ENCODE data around the gene PTPA. TPM values are rescaled to one million over a fixed set of nuclear protein-coding genes. Genes with fewer than 3 reads are reported as not detected.
"Not testable (repeated sequence)": the region's sequence is repeated elsewhere in the genome, so short reads cannot be mapped to it uniquely, and the experiment has no call there.

The PTPA gene
- total and polyA plus RNA-seq, 2 donors (not counting 3 experiments of a cell fraction or from before 2014, with no cell fraction given), result 97.7 to 121 TPM

GRCh38 chr9:129162497-129163197 lies 51.4 kb downstream of the PTPA start:
- FAIRE-seq, result no peak

GRCh38 chr9:129163198-129163670 lies 52.0 kb downstream of the PTPA start:
- DNase-seq (ENCODE audit: low read depth, low spot score); H3K4me2 ChIP-seq (ENCODE audit: insufficient read depth, low read length); H3K9me1 ChIP-seq (replicated peaks; ENCODE audit: control insufficient read depth, extremely low read depth, insufficient read depth, low read length); POLR2A ChIA-PET; H3K36me3 ChIP-seq (ENCODE audit: control insufficient read depth in 2 of 2, extremely low read depth in 1 of 2, insufficient read depth in 2 of 2, low read length in 2 of 2); H4K20me1 ChIP-seq (replicated peaks; ENCODE audit: control insufficient read depth, extremely low read depth, insufficient read depth, low read length); FAIRE-seq; BruUV-seq (replicated peaks); dilution Hi-C loops (cut with MboI; ENCODE audit: extremely low pct_ligation_motif_present, low sequenced_read_pairs); H3K79me2 ChIP-seq (ENCODE audit: control insufficient read depth, insufficient read depth, low read length); H3K4me3 ChIP-seq (replicated peaks in 1 of 3; ENCODE audit: insufficient read depth in 1 of 3, low read depth in 1 of 3, low read length in 3 of 3); H3K27me3 ChIP-seq (ENCODE audit: control insufficient read depth in 2 of 2, insufficient read depth in 2 of 2, low read length in 2 of 2); H2AFZ ChIP-seq (ENCODE audit: low read depth, low read length); intact Hi-C loops (cut with micrococcal nuclease); H3K9me3 ChIP-seq (replicated peaks; ENCODE audit: control insufficient read depth, insufficient read depth, low read length); H3K9ac ChIP-seq (replicated peaks; ENCODE audit: extremely low read depth, insufficient read depth, low read length); H3K27ac ChIP-seq (ENCODE audit: insufficient read depth, low read depth, low read length): not testable (repeated sequence)
- CTCF ChIA-PET, result interaction anchor here (1.9 to 8.2 kb wide), 3 partner anchors 11 to 20 kb away, joined by 5 to 80 read pairs (median 16); no protein-coding TSS in a partner anchor
- peaks cover 16% of the 10 kb centered on the region for H3K4me1 ChIP-seq (ENCODE audit: control insufficient read depth, extremely low read depth, insufficient read depth, low read length)

More at GRCh38 chr9:129162497-129163197, 51.4 kb downstream of the PTPA start:
- TF ChIP-seq EZH2 (IDR thresholded peaks at IDR 0.05; ENCODE audit: borderline replicate concordance, low read depth, low read length, severe bottlenecking) (no peak), GATA2 (IDR thresholded peaks at IDR 0.05; ENCODE audit: insufficient read depth, insufficient read length, low read depth, low read length) (no peak), MAX (IDR thresholded peaks at IDR 0.05; ENCODE audit: insufficient read depth, insufficient read length) (no peak), FOS (IDR thresholded peaks at IDR 0.05; ENCODE audit: borderline replicate concordance, insufficient read depth, low read length) (no peak), POLR2A (IDR thresholded peaks at IDR 0.05; ENCODE audit: low read depth, low read length) (no peak), MYC (IDR thresholded peaks at IDR 0.05; ENCODE audit: low read depth, low read length) (no peak), CTCF (IDR thresholded peaks at IDR 0.05; ENCODE audit: extremely low read depth in 1 of 2, insufficient read depth in 1 of 2, low read depth in 1 of 2, low read length in 2 of 2) (no peak), JUN (IDR thresholded peaks at IDR 0.05; ENCODE audit: borderline replicate concordance, insufficient read depth, insufficient read length, low read depth) (no peak), POLR2AphosphoS5 (IDR thresholded peaks at IDR 0.05; ENCODE audit: insufficient read depth, low read depth, low read length) (no peak)
- dilution Hi-C loops (cut with MboI; ENCODE audit: extremely low pct_ligation_motif_present, low sequenced_read_pairs) (no loop called here), intact Hi-C loops (cut with micrococcal nuclease) (no loop called here)
- Histone ChIP-seq H3K36me3 (ENCODE audit: control insufficient read depth in 2 of 2, extremely low read depth in 1 of 2, insufficient read depth in 2 of 2, low read length in 2 of 2) (no peaks in the 10 kb centered on the region), H3K9ac (replicated peaks; ENCODE audit: extremely low read depth, insufficient read depth, low read length) (no peak overlapping the region), H3K9me1 (replicated peaks; ENCODE audit: control insufficient read depth, extremely low read depth, insufficient read depth, low read length) (no peaks in the 10 kb centered on the region), H3K27me3 (ENCODE audit: control insufficient read depth in 2 of 2, insufficient read depth in 2 of 2, low read length in 2 of 2) (no peaks in the 10 kb centered on the region), H2AFZ (ENCODE audit: low read depth, low read length) (no peak overlapping the region), H3K27ac (ENCODE audit: insufficient read depth, low read depth, low read length) (no peak overlapping the region), H3K4me1 (ENCODE audit: control insufficient read depth, extremely low read depth, insufficient read depth, low read length) (peaks cover 10% of the 10 kb centered on the region), H3K79me2 (ENCODE audit: control insufficient read depth, insufficient read depth, low read length) (no peaks in the 10 kb centered on the region), H3K4me3 (replicated peaks in 1 of 3; ENCODE audit: insufficient read depth in 1 of 3, low read depth in 1 of 3, low read length in 3 of 3) (no peak overlapping the region), H4K20me1 (replicated peaks; ENCODE audit: control insufficient read depth, extremely low read depth, insufficient read depth, low read length) (no peaks in the 10 kb centered on the region), H3K4me2 (ENCODE audit: insufficient read depth, low read length) (no peak overlapping the region), H3K9me3 (replicated peaks; ENCODE audit: control insufficient read depth, insufficient read depth, low read length) (no peaks in the 10 kb centered on the region)
- DNase-seq (ENCODE audit: low read depth, low spot score), result no peak
- no TSS peak for BruUV-seq (replicated peaks)
- CTCF ChIA-PET, result interaction anchor here (2.5 to 8.2 kb wide), 2 partner anchors 12 to 20 kb away, joined by 16 to 80 read pairs; no protein-coding TSS in a partner anchor
- POLR2A ChIA-PET, result no interaction called here

All from endothelial cell of umbilical vein (primary cell).